HCT116 (cell line): ENCODE data around the gene GUSB.

ENCODE experiments used
- JUND ChIP-seq: IDR thresholded peaks from 2 replicates; pipeline ENCODE4 v1.6.1; 2012
- POLR2A ChIP-seq: IDR thresholded peaks from 2 replicates; pipeline ENCODE4 v1.7.0; 2011; ENCODE audit warnings: borderline replicate concordance; ENCODE audit not compliant: insufficient read depth, insufficient read length; ENCODE audit errors: extremely low read depth
- RAD21 ChIP-seq: IDR thresholded peaks from 2 replicates; pipeline ENCODE4 v1.6.1; 2012; ENCODE audit warnings: low read depth, mild to moderate bottlenecking
- TF ChIP-seq, protein P1 (sequence below), 3 experiments: fragments of 200-600 bp in 1 of 3; sonication (generic) in 1 of 3; IDR thresholded peaks in 2 of 3; conservative IDR thresholded peaks in 1 of 3; 2 replicates each; pipeline ENCODE4 v1.5.1; 2012 to 2017; ENCODE audit warnings: low read depth in 2 of 3, low read length in 2 of 3, antibody characterized with exemption in 1 of 3, borderline replicate concordance in 1 of 3, control low read depth in 1 of 3, mild to moderate bottlenecking in 1 of 3, mixed read lengths in 1 of 3, mixed run types in 1 of 3, moderate library complexity in 1 of 3; ENCODE audit not compliant: insufficient read depth in 1 of 3
- TF ChIP-seq, protein P2 (sequence below): IDR thresholded peaks from 2 replicates; pipeline ENCODE4 v1.6.1; 2012; ENCODE audit warnings: low read depth

DNA sequence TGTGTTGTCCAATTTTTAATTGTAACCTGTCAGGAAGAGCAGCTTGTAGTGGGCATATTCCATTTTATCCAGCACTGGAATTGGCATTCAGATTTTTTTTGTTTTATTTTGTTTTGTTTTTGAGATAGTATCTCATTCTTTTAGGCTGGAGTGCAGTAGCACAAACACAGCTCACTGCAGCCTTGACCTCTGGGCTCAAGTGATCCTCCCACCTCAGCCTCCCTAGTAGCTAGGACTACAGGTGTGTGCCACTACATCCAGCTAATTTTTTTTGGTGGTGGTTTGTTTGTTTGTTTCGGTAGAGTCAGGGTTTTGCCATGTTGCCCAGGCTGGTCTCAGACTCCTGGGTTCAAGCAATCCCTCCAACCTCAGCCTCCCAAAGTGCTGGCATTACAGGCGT is 44.7 kb downstream of the GUSB start:
- TF ChIP-seq, protein P1, sequence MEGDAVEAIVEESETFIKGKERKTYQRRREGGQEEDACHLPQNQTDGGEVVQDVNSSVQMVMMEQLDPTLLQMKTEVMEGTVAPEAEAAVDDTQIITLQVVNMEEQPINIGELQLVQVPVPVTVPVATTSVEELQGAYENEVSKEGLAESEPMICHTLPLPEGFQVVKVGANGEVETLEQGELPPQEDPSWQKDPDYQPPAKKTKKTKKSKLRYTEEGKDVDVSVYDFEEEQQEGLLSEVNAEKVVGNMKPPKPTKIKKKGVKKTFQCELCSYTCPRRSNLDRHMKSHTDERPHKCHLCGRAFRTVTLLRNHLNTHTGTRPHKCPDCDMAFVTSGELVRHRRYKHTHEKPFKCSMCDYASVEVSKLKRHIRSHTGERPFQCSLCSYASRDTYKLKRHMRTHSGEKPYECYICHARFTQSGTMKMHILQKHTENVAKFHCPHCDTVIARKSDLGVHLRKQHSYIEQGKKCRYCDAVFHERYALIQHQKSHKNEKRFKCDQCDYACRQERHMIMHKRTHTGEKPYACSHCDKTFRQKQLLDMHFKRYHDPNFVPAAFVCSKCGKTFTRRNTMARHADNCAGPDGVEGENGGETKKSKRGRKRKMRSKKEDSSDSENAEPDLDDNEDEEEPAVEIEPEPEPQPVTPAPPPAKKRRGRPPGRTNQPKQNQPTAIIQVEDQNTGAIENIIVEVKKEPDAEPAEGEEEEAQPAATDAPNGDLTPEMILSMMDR (IDR thresholded peaks at IDR 0.05 in 2 of 3, conservative IDR thresholded peaks at IDR 0.05 in 1 of 3; ENCODE audit: borderline replicate concordance in 1 of 3, insufficient read depth in 1 of 3, low read depth in 2 of 3, low read length in 2 of 3): no peak
- TF ChIP-seq JUND (no peak), POLR2A (no peak), RAD21 (no peak)
- TF ChIP-seq, protein P2, sequence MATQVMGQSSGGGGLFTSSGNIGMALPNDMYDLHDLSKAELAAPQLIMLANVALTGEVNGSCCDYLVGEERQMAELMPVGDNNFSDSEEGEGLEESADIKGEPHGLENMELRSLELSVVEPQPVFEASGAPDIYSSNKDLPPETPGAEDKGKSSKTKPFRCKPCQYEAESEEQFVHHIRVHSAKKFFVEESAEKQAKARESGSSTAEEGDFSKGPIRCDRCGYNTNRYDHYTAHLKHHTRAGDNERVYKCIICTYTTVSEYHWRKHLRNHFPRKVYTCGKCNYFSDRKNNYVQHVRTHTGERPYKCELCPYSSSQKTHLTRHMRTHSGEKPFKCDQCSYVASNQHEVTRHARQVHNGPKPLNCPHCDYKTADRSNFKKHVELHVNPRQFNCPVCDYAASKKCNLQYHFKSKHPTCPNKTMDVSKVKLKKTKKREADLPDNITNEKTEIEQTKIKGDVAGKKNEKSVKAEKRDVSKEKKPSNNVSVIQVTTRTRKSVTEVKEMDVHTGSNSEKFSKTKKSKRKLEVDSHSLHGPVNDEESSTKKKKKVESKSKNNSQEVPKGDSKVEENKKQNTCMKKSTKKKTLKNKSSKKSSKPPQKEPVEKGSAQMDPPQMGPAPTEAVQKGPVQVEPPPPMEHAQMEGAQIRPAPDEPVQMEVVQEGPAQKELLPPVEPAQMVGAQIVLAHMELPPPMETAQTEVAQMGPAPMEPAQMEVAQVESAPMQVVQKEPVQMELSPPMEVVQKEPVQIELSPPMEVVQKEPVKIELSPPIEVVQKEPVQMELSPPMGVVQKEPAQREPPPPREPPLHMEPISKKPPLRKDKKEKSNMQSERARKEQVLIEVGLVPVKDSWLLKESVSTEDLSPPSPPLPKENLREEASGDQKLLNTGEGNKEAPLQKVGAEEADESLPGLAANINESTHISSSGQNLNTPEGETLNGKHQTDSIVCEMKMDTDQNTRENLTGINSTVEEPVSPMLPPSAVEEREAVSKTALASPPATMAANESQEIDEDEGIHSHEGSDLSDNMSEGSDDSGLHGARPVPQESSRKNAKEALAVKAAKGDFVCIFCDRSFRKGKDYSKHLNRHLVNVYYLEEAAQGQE: no peak
